Ammon's horn (tissue), 1 donor: ENCODE data around the gene SIGLEC1.

Experiments used
- DNase-seq: peaks from one replicate; pipeline ENCODE4 v3.0.0-alpha.2; 2016; ENCODE audit warnings: low spot score

SIGLEC1 gene

DNA sequence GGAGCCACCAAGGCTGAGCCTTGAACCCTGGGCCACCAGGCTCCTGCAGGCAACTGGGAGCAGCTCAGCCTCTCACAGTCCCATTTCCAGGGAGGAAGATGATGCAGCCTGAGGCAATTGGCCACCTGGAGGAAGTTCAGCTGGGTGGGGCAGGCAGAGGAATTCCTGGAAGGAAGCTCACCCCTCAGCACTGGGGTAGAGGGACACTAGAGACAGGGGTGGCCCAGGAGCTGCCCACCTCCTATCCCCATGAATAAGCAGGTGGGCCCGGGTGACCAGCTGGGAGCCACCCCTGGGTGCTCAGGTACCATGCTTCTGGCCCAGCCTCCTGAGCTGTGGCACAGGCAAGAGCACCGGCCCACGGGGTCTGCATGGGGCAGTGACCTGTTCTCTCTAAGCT lies 16.5 kb upstream of the SIGLEC1 start:
- DNase-seq: no peak

DNA sequence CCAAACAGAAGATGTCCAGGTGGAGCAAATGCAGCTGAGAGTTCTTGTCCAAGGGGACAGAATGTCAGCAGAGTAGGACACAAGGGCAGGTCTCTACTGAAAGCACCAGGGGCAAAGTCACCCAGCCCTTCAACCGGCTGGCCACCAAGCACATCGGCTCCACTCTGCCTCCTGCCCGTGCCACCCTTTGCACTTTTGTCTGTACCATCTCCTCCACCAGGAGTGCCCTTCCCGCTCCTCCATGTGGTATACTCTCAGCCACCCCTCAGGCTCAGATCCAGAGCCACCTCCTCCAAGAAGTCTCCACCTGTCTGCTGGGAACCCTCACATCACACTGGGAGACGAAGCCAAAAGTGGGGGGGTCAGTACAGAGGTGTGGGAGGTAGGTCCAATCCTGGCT lies 16.0 kb upstream of the SIGLEC1 start:
- DNase-seq: no peak

DNA sequence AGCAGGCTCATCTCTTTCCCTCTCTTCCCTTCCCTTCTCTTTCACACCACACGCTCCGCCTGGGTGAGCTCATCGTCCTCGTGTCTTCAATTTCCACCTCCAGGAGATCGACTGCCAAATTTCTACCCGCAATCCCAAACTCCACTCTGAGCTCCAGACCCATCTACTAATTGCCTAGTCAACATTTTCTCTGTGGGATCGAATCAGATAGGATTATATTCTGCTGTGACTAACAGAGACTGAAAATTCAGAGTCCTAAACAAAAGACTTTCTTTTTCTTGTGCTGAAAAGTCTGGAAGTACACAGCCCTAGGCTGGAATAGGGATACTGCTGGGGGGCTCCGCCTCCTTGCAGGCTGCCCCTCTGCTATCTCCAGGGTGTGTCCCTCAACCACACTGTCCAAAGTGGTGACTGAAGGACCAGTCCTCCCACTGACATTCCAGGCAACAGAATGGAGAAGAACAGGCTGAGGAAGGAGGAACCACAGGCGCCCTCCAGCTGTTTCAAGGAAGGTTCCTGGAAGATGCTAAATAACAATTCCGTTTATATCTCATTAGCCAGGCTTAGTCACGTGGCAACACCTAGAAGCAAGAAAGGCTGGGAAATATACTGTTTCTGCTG lies 15.1 kb upstream of the SIGLEC1 start:
- peak; percentile 40 for DNase-seq

DNA sequence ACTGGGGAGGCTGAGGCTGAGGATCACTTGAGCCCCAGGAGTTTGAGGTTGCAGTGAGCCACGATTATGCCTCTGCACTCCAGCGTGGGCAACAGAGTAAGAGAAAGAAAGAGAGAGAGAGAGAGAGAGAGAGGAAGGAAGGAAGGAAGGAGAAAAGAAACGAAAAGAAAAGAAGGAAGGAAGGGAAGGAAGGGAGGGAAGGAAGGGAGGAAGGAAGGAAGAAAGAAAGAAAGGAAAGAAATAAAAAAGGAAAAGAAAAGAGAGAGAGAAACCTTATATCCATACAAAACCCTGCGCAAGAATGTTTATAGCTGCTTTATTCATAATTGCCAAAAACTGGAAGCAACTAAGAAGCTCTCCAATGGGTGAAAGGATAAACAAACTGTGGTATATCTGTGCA lies 12.0 kb upstream of the SIGLEC1 start:
- no peak for DNase-seq

DNA sequence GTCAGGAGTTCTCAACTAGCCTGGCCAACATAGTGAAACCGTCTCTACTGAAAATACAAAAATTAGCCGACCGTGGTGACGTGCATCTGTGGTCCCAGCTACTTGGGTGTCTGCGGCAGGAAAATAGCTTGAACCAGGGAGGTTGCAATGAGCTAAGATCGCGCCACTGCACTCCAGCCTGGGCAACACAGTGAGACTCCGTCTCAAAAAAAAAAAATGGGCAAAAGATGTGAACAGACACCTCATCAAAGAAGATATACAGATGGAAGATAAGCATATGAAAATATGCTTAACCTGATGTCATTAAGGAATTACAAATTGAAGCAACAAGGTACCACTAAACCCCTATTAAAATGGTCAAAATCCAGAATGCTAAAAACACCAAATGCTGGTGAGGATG lies 10.9 kb upstream of the SIGLEC1 start:
- no peak for DNase-seq

DNA sequence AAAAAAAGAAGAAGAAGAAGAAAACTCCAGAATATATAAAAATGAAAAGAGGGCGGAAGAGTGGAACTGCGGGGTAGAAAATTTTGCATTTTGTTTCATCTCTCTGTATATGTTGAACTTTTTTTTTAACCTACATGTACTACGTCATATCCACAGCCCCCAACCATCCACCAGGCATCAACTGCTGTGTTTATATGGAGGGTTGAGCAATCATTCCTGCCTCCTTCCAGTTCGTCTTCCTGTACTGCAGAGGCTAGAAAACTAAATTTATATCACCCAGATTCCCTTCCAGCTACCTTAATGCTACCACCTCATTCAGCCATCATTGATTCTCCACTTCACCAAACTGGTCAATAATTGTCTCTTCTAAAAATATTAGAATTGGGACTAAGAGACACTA lies 9.5 kb upstream of the SIGLEC1 start:
- no peak for DNase-seq

DNA sequence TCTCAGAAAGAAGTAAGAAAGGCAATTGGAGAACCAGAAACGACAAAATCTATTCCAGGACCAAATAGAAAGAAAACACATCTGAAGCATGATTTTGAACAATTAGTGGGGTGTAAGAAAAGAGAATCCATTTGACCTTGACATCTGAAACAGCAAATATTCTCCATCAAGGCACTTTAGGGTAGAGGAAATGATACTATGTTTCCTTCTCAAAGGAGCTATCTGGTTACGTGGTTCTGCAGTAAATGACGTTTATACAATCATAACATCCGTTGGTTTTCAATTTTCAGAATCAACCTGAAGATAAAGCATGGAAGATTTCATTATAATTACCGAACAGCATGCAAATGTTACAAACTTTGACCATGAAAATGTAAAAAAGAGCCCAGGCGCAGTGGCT lies 8.2 kb upstream of the SIGLEC1 start:
- no peak for DNase-seq

DNA sequence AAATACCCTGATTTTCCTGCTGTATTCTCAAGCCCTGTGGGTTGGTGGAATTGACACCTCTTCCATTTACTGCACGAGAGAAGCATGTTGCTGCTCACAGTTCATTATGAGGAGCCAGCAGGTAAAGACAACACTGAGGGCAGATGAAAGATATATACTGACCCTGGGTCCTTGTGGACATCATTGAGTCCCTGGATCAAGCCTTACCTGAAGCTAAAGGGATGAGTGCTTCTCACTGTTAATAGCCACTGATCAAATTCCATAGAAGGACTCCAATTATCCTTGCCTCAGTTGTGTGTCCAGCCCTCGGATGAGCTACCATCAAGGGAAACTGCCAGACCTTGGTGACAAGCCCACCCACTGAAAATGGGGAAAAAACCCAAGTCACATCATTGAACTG lies 7.7 kb upstream of the SIGLEC1 start:
- no peak for DNase-seq

DNA sequence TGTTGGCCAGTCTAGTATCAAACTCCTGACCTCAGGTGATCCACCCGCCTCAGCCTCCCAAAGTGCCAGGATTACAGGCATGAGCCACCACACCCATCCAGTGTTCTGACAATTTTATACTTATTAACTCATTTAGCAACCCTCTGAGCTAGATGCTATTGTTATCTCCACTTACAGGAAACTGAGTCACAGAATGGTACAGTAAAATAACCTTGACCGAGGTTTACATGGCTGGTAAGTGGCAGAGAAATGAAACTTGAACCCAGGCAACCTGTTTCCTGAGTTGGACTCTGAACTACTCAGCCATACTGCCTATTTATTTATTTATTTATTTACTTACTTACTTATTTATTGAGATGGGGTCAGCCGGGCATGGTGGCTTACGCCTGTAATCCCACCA lies 6.6 kb upstream of the SIGLEC1 start:
- no peak for DNase-seq

DNA sequence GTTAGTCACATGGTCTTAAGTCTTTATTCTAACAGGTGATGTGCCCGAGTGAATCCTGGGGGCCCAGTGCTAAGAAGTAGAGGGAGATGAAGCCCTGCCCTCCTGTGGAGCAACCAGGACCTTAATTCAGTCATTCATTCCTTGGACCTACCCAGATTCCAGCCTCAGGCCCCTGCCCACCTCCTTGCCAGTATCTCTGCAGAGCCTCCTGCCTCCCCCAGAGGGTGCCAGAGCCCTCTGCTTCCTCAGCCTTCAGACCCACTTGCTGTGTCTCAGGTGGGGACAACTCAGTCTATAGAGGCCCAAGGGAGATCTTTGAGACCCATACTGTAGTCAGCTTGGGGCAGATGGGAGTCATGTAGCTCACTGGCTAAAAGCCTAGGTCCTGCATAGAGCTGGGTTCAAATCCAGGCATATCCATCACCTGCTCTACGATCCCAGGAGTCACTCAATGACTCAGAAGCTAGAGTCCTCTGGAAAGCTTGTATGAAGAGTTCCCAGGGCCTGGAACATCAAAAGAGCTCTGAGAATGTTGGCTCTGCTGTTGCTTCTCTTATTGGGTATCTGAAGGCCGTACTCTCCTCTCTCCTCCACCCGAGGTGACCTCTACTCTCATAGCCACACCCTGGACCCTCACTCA lies 3.9 kb upstream of the SIGLEC1 start:
- peak; percentile 48 for DNase-seq

DNA sequence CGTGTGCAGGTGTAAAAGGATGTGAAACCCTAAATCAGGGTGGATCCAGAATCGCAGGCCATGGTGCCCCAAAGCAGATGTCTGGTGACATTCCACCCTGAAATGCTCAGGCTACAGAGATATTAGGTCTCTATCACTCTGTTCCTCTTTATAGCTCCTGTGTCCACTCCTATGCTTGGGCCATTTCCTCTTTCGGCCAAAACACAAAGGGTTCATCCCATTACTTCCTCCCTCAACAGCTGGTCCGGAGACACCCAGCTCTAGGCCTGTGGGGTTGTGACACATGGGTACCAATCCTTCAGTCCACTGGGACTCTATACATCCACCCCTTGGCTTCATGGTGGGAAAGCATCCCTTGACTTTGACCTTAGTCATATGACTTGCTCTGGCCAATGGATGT lies 1.7 kb upstream of the SIGLEC1 start:
- DNase-seq: peak; percentile 65

DNA sequence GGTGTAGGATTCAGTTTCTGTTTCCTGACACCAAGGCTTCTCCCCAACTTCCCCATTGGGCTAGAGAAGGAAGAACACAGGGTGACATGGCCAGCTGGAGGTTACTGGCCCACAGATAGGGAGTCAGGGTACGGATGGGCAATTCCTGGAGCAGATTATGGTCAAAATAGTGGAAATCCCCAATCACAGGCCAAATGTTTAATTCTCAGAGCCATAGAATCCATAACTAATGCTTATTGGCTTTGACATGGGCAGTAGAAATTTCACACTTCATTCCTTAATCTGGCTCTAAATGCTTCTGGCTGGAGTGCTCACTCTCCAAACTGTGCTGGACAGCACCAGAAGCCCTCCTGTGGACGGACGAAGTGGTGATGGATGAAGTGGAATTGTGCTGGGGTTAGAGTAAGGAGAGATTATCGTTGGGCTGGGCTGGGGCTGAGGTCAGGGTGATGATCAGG lies 887 bp downstream of the SIGLEC1 start:
- DNase-seq: no peak

DNA sequence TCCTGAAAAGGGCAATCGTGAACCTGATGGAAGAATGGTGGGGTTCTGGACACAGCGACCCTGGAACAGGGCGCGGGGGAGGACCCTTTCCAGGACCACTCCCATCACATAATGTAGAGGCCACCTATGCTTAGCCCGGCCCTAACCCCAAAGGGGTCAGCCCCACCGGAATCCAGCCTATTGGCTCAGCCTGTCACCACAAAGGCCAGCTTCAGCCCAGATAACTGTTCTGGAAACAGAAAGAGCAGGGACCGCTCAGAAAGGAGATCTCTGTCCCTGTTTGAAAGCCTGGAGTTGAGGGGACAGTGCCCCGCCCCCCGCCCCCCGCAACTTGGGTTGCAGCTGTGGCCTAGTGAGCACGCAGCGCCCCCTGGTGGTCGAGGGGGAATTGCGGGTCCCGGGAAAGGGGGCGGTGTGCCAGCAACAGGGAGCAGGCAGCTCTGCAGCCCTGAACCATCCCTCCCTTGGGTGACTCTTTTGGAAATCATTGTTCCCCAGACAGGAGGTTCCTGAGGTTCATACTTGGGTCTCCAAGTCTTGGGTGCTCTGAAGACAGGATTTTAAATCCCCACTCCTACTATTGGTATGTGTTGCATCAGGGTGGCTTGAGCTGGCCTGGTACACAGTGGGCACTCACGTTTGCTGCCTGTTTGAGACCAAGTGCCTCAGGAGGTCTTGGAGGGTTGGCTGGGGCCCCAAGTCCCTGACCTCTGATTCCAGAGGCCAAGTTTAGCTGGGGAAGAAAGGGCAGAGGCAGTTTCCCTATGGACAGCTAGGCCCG lies 1.5 kb downstream of the SIGLEC1 start:
- DNase-seq: peak; percentile 65

DNA sequence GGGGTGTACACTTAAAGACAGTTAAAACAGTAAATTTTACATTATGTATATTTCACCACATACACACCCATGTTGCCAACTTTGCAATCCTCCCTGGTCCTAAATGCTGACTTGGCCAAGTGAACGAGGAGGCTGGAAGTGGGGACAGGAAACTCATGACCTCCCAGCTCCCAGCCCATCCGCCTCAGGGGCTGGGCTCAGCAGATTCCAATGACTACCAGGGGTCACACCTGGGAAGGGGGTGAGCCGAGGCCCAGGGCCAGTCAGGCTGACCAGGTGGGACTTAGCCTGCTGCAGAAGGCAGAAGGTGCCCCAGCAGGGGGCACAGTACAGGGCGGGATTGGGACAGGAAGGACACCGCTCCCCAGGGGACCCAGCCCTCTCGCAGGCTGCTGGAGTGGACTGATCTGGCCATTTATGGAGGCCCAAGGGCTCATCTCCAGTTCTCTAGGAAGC lies 2.4 kb downstream of the SIGLEC1 start:
- no peak for DNase-seq

DNA sequence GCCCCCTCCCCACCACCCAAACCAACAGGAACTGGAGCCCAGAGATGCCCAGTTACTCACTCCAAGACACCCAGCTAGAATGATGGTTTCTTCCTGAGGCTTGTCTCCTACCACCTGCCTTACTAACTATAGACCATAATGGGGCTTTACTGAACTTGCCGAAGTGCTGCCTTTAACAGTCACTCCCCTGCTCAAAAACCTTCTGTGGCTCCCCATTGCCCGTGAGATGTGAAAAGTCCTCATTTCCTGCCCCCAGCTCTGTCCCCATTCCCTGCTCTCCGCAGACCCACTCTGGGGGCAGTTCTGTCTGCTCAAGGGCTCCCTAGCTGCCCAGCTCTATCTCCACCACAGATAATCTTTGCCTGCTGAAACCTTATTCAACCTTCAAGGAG lies 4.9 kb downstream of the SIGLEC1 start:
- no peak for DNase-seq

DNA sequence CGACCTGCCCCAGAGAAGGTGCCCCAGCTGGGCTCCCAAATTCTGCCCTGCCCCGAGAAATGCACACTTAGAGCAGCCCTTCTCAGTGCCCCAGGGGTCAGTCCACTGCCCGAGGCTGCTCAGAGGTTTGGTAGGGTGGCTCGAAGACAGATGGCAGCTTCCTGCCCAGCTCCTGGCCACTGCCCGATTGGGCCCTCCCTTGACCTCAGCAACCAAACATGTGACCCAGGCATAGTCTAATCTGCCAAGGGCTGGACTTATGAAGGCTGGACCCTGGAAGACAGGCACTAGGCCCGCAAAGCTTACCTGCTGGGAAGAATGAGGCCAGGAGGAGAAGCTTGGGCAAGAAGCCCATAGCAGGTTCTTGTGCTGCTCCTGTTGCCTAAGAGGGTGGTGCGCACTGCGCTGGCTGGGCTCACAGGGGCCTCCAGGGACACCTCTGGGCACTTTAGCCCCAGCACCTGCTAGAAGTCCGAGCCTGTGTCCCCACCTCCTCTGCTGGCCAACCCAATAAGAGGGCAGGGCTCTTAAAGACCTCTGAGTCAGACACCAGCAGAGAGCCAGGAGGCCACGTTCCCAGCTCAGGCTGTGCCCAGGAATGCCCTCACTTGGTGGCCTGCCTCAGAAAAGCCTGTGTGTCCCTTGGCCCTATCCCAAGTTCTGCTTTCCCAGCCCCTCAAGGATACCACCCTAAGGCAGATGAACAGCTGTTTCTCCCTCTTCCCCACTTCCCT lies 5.5 kb downstream of the SIGLEC1 start:
- no peak for DNase-seq

DNA sequence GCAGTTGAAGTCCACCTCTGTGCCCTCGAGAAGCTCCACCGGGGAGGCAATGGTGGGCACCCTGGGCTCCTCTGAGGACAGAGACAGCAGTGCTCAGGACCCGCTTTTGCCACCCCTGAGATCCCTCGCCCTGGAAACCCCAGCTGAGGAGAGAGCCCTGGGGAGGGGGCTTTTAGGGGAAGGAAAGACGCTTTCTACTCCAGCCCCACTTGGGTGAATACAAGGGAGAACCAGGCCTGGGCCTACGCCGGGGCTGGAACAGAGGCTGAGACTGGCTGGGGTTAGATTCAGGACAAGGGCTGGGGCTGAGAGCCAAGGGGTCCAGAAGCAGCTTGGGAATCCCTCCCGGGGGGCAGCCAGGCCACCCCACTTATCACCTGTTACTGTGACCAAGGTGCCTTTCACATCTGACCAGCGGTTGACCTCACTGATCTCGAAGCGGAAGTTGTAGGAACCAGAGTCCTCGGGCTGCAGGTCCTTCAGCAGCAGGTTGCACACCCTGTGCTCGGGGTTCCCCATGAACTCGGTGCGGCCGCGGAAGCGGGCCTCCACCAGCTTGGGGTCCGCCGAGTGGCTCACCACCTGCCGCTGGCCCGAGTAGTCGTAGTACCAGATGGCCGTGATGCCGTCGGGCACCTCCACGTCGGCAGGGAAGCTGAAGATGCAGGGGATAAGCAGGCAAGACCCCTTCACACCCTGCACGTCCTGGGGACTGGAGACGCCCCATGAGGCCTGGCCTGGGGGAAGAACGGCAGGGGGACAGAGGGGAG lies 6.2 kb downstream of the SIGLEC1 start:
- DNase-seq: no peak

DNA sequence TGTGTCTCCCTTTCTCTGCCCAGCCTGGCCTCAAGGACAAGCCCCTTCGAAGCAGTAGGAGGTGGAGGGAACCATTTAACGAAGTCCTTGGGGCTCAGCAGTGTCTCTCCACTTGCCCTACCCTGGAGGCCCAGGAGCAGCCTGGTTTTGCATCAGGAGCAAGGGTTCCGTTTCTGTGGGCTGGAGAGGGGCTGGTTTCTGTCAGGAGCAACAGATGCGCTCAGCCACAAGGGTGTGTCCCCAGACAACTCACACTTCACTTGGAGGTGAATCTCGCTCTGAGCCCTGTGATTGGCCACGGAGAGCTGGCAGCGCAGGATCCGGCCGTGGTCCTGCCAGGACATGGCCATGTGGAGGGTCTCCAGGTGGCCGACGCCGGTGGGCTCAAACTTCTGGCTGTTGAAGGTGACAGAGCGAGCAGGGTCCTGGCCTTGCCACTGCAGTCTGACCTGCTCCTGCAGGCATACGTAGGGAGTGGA lies 6.9 kb downstream of the SIGLEC1 start:
- DNase-seq: no peak

DNA sequence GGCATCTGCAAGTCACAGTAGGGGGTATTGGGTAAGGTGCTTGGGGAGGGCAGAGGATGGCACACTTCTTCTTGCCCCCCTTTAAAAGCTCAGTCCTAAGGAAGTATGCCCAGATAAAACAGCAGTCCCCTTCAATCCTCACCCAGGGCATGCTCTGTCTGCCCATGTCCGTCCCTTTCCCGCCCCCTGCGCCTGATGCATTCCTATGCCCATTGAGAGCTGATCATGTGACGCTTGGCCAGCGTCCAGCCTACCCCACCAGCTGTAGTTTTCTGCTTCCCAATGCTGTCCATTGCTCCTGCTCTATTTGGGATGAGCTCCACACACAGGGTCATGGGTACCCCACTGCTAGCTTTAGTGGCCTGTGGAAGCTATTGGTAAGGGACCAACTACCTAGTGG lies 8.3 kb downstream of the SIGLEC1 start:
- DNase-seq: no peak

DNA sequence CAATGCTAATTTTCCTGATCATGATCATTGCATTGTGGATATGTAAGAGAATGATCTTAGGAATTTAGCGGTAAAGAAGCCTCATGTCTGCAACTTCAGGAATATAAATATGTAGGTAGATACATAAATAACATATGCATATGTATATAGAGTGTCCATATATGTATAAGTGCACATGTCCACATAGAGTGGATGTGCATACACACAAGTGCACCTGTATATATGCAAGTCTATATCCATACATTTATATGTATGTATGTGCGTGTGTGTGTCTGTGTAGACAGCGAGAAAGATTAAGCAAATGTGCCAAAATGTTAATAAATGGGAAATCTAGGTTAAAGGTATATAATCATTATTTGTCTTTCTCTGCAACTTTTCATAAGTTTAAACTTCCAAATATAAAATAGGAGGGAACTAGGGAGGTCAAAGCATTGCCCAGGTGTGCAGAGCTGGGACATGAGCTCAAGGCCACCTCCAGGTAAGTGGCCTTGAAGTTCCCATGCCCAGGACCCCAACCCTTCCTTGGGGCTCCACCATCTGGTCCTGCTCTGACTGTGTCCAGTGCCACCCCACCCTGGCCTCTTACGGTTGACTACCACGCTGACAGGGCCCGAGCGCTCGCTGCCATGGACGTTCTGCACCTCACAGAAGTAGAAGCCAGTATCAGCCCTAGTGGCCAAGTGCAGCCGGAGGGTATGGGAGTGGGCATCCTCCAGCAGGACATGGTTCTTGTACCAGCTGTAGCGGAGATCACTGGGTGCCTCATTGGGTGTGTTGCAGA lies 9.6 kb downstream of the SIGLEC1 start:
- no peak for DNase-seq
